ENCODE data around the gene SSPN.

SSPN gene

DNA sequence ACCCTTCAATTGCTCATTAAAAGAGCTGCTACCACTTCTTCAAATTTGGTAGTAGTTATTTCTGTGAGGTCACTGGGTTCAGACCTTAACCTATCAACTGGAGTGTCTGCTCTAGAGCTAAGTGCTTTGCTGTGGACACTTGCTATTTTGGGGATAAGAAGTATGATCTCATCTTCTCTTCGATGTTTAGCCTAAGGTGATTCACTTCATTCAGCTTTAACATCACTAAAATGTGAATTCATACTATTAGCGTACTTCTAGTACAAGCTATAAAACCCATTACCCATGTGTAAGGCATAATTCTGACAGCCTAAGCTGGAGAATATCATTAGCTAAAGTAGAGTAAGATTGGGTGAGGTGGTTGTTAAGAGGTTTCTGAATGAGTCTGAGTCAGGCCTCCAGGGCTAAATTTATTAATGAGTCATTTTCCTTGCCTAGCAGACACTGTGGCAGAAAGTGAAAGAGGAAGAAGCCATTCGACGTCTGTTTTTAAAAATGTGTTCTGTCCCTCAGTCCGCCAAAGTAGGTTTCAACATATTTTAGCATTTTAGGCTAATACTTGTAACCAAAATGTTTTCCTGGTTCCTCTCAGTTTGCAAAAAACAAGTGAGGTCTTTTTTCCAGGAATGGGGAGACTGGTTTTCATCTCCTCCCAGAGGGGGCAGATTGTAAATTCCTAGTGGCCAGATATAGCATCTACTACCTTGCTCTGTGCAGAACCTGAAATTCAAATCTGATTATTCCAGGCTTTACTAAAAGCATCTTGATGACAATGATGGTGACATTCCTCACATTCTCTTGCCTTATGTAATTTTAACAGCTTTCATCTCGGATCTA, 103.6 kb downstream of the SSPN start:
- no peaks in the 10 kb centered on the region for H3K36me3 ChIP-seq (ENCODE audit: control insufficient read depth, insufficient read depth, low read length)
- no peak overlapping the region for H3K9ac ChIP-seq (ENCODE audit: low read depth, low read length)
- H3K27me3 ChIP-seq (ENCODE audit: control insufficient read depth, insufficient read depth, low read length), result no peaks in the 10 kb centered on the region
- no peak overlapping the region for H3K4me3 ChIP-seq (ENCODE audit: low read depth, low read length)
- H3K4me1 ChIP-seq (ENCODE audit: control insufficient read depth, insufficient read depth, low read length), result no peaks in the 10 kb centered on the region
- no peaks in the 10 kb centered on the region for H3K9me3 ChIP-seq (ENCODE audit: control insufficient read depth, insufficient read depth, low read length)

DNA sequence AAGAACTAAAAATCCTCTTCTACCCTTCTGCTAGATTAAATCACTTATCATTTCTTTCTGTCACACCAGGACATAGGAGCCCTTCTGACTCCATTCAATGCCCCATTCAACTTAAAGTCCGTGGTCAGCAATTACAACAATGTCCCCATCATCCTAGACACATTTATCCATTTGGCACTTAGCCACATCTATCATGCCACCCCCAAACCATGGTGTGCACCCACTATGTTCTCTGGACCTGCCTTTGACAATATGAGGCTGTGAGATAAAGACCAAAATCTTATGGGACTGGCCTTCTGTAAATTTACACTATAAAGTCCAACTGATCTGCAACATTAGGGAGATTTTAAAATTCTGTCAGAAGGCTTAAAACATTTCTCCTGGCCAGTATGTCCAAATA, 104.4 kb downstream of the SSPN start:
- Histone ChIP-seq H3K9me3 (ENCODE audit: control insufficient read depth, insufficient read depth, low read length) (no peaks in the 10 kb centered on the region), H3K36me3 (ENCODE audit: control insufficient read depth, insufficient read depth, low read length) (no peaks in the 10 kb centered on the region), H3K9ac (ENCODE audit: low read depth, low read length) (no peak overlapping the region), H3K4me1 (ENCODE audit: control insufficient read depth, insufficient read depth, low read length) (no peaks in the 10 kb centered on the region), H3K4me3 (ENCODE audit: low read depth, low read length) (no peak overlapping the region), H3K27me3 (ENCODE audit: control insufficient read depth, insufficient read depth, low read length) (no peaks in the 10 kb centered on the region)

Measured in iPS-15b (cell line).